ENCODE results near the gene ERGIC1.

DNA sequence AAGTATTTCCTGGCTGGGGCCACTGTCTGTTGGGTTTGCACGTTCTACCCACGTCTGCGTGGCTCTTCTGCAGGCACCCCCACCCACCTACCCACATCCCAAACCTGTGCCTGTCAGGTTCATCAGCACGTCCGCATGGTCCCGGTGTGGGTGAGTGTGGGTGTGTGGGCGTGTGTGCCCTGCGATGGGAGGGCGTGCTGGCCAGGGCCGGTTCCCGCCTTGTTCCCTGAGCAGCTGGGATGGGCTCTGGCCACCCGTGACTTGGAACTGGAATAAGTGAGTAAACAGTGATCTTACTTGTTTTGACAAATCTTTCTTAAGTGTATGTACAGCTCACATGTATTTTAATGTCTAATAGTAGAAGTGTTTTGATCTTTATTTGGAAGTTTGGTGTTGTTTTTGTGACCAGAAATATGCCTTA is 20.4 kb downstream of the ERGIC1 start:
- TF ChIP-seq CTCF (conservative IDR thresholded peaks at IDR 0.05; ENCODE audit: low read length) = no peak
- no peak for TF ChIP-seq EZH2phosphoT487 (IDR thresholded peaks at IDR 0.05; ENCODE audit: borderline replicate concordance)
